ENCODE results near the gene ASCL2. TPM values are rescaled to one million over a fixed set of nuclear protein-coding genes. Genes with fewer than 3 reads are reported as not detected.
A peak's percentile ranks its signal among the peaks of the same experiment; 100 is the strongest.

ASCL2 gene
- total RNA-seq, 4 donors from 2014 or later, result 1.0 to 1.6 (median 1.5) TPM; not detected in 1

DNA sequence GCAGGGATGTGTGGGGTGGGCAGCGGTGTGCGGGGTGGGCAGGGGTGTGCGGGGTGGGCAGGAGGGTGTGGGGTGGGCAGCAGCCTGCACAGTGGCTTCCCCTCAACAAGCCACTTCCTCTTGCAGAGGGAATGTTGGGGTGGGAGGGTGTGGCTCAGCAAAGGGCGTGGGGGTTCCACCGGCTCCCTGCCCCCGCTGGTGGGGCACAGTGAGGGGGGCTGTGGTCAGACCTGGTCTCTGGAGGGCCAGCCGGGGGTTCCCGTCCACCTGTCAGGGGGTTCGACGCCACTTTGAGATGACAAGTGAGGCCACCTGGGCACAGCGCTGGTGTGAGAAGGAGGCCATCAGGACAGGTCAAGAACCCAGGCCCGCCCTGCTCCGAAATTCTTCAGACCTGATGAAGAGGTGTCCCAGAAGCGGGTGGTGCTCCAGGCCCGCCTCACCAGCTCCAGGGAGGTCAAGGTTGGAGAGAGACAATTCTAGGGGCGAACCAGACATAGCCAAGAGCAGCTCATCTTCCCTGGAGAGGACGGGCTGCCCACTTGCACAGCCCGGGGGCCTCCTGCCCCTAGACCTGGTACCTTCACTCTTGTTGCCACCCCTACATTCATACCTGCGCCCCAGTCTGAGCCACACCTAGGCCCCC, 30.0 kb upstream of the ASCL2 start:
- intact Hi-C loops (cut with DNase I; ENCODE audit: low total_unique reads), result loop anchor here (5.0 to 10.0 kb wide), 2 partner anchors 106 to 122 kb away; no protein-coding TSS in a partner anchor
- peaks cover 7 to 10% of the 10 kb centered on the region in 2 donors for H3K4me1 ChIP-seq
- H3K36me3 ChIP-seq, result no peaks in the 10 kb centered on the region
- no peaks in the 10 kb centered on the region for H3K9me3 ChIP-seq
- H3K27me3 ChIP-seq, result no peaks in the 10 kb centered on the region
- DNase-seq, result no peak
- H3K27ac ChIP-seq, result no peak overlapping the region
- H3K4me3 ChIP-seq, result no peak overlapping the region
- no peak for TF ChIP-seq POLR2A (IDR thresholded peaks at IDR 0.05)
- TF ChIP-seq, protein P1, sequence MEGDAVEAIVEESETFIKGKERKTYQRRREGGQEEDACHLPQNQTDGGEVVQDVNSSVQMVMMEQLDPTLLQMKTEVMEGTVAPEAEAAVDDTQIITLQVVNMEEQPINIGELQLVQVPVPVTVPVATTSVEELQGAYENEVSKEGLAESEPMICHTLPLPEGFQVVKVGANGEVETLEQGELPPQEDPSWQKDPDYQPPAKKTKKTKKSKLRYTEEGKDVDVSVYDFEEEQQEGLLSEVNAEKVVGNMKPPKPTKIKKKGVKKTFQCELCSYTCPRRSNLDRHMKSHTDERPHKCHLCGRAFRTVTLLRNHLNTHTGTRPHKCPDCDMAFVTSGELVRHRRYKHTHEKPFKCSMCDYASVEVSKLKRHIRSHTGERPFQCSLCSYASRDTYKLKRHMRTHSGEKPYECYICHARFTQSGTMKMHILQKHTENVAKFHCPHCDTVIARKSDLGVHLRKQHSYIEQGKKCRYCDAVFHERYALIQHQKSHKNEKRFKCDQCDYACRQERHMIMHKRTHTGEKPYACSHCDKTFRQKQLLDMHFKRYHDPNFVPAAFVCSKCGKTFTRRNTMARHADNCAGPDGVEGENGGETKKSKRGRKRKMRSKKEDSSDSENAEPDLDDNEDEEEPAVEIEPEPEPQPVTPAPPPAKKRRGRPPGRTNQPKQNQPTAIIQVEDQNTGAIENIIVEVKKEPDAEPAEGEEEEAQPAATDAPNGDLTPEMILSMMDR (IDR thresholded peaks at IDR 0.05), result no peak

- Histone ChIP-seq H3K36me3 (no peaks in the 10 kb centered on the region), H3K27ac (no peak overlapping the region)
- no peak for DNase-seq
These were observed 29.4 kb upstream of the ASCL2 start for GRCh38 chr11:2299773-2300172.

GRCh38 chr11:2298795-2299761, 28.7 kb upstream of the ASCL2 start:
- Histone ChIP-seq H3K4me1 (peaks cover 0 to 5% of the 10 kb centered on the region in 2 donors), H3K36me3 (no peaks in the 10 kb centered on the region), H3K9me3 (no peaks in the 10 kb centered on the region), H3K27ac (no peak overlapping the region), H3K27me3 (no peaks in the 10 kb centered on the region), H3K4me3 (no peak overlapping the region)
- no peak for DNase-seq
- TF ChIP-seq, protein P1 (IDR thresholded peaks at IDR 0.05), result peak in 2 of 4 experiments; percentile 9 to 40
- TF ChIP-seq POLR2A (IDR thresholded peaks at IDR 0.05), result no peak
- intact Hi-C loops (cut with DNase I; ENCODE audit: low total_unique reads), result no loop called here

More at GRCh38 chr11:2299773-2300172, 29.4 kb upstream of the ASCL2 start:
- no peaks in the 10 kb centered on the region for H3K9me3 ChIP-seq
- intact Hi-C loops (cut with DNase I; ENCODE audit: low total_unique reads), result loop anchor here (5.0 to 10.0 kb wide), 2 partner anchors 105 to 123 kb away; no protein-coding TSS in a partner anchor
- no peak for TF ChIP-seq POLR2A (IDR thresholded peaks at IDR 0.05)
- TF ChIP-seq, protein P1 (IDR thresholded peaks at IDR 0.05), result no peak
- no peak overlapping the region for H3K4me3 ChIP-seq
- H3K27me3 ChIP-seq, result no peaks in the 10 kb centered on the region
- peaks cover 3 to 7% of the 10 kb centered on the region in 2 donors for H3K4me1 ChIP-seq

DNA sequence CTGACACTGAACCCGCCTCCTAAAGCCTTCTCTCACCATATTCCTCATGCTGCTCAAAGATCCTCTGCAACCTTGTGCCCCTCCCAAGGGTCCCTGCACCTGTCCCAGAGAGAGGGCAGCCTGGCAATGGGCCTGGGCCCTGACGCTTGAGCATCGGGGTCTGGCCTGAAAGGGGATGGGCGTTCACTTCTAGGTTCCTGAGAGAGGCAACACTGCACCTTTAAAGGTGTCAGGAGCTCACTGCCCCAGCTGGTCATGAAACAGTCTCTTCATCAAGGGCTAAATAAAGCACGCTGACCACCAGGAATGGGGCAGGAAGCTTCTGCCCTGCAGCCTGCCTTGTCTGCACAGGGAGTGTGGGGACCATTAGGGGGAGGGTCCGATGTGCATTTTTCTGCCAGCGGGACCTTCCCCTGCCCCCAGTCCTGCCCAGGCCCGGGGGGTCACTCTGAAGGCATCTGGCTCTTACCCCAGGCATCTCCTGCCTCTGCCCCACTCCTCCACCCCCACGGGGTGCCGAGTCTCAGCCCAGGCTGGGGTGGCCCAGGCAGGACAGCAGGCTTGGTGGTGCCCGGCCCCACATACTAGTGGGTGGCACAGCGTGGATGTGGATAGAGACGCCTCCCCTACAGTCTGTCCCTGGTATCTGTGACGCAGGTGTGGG, 27.9 kb upstream of the ASCL2 start:
- Histone ChIP-seq H3K27ac (no peak overlapping the region), H3K9me3 (no peaks in the 10 kb centered on the region), H3K36me3 (no peaks in the 10 kb centered on the region), H3K4me3 (no peak overlapping the region), H3K4me1 (peaks cover 0 to 2% of the 10 kb centered on the region in 2 donors), H3K27me3 (no peaks in the 10 kb centered on the region)
- no peak for TF ChIP-seq POLR2A (IDR thresholded peaks at IDR 0.05)
- TF ChIP-seq, protein P1 (IDR thresholded peaks at IDR 0.05), result no peak
- DNase-seq, result no peak
- intact Hi-C loops (cut with DNase I; ENCODE audit: low total_unique reads), result no loop called here

Measured in uterus (tissue), 4 donors.